Activated T-cell treated with anti-CD3 and anti-CD28 coated beads, Interleukin-2, amount 50 U/mL, for 1 hour (primary cell): Measurements from ENCODE around the gene TOX3.

ENCODE experiments used
- DNase-seq: peaks from one replicate; pipeline ENCODE4 v3.0.0-alpha.2; 2020

Gene TOX3

DNA sequence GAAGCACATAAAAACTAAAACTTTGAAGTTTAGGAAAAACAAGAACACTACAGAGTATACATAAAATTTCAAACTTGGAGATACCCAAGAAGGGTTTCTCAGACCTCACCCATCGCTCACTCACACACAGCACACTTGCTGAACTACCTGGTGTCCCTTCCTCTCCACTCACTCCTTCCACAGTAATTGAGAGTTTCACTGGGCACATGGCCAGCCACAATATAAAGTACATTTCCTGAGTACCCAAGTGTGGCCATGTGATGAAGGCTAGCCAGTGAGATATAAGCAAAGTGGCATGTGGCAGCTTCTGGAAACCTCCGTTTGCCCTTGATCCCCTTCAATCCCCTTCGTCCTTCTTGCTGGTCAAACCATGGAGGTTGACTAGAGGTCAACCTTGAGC, 11.9 kb downstream of the TOX3 start:
- no peak for DNase-seq

DNA sequence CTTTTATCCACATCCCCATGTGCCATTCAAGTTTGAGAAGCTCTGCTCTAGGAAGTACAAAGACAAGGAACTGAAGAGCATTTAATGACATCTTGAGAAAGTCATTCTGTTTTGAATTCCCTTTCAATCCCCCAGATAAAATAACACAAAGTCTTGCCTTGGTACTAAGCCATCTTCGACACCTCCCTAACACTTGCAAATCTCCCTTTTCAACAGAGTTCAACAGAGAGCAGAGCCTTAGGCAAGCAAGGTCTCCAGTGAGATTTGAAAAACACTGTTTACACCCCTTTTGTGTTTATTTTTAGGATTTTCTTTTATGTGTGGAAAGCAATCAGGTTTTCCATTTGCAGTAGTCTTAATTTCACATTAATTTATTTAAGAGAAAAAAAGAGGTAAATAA, 13.6 kb downstream of the TOX3 start:
- DNase-seq = no peak

DNA sequence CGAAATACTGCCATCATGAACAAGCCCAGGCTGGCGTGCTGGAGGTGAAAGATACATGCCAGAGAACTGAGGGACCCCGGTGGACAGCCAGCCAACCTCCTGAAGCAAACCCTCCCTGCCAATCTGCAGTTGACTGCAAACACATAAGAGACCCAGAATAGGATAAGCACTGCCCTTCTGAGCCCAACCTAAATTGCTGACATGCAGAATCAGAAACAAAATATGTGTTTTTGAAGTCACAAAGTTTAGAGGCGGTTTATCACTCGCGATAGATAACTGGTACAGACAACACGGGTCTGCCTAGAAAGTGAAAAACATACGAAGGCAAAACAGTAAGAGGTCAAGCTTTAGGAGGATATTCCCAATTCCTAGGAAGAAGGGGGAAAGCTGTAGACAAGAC, 14.6 kb downstream of the TOX3 start:
- DNase-seq = no peak

- DNase-seq = no peak
Observed at GRCh38 chr16:52529226-52529625, 17.7 kb downstream of the TOX3 start.

DNA sequence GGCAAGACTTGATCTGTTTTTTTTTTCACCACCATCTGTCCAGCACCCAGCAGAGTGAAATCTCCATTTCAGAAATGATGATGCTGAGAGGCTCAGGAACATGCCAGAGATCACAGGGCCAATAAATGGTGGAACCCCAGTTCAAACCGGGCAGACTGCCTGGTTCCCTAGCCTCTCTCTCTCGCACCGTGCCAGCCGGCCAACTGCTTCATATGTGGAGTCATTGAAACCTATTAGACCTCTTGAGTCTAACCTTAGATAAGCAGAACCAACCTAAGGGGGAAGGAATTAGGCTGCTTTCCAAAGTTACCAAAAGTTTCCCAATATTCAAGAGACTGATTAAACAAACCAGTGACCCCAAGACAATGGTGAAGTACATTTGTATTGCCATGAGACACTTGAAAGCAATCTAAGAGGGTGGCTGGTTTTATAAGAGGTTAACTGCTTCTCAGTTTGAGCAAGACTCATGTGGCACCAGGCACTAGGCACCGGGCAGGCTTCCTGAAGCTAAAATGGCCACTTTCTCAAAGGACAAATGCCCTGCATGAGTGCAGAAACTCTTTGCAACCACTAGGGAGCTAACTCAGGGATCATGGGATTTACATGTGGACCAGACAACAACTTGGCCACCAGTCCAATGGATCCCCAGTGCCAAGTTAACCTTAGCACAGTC, 18.4 kb downstream of the TOX3 start:
- no peak for DNase-seq

DNA sequence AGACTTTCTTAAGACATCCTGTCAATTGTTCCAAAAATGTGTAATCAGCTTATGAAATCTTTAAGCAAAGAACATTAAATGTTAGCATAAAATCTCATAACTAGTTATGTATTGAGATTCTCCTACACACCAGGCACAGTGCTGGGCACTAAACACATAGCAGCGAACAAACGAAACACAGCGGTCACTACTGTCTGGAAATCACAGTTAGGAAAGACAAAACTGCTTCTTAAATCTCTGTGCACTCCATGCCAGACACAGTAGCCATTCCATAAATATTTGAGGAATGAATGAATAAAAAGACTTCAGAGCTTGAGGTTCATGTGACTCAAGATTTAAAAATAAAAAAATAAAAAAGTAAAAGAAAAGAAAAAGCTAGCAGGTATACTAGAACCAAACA, 20.1 kb downstream of the TOX3 start:
- DNase-seq = no peak

DNA sequence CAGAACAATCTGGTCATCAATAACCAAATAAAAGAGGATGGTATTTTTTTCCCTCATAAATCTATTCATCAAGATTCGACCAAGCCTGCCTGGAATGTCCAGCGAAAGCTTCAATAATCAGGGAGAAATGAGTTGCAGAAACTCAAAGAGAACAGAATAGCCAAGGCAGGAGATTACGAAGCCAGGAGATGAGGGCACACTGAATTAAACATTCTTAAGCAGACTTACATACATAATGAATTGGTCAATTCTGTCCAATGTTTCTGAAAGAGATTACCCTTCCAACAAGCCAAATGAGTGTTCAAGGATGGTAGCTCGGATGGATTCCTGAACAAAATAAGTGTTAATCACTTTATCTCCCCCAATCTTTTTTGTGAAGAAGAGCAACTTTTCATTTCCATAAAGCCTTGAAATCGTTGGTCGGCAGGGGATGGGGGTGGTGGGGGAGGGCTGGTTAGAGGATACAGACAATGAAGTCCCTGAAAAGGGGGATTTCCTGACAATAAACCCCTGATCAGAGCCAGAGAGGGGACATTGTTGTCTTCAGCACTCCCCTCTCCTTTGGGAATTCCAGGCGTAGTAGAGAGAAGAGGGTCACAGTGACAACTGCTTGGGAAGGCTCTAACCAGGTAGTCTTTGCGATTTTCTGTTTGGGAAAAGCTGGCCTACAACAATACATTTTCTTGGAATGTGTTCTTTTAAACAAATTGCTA, 20.7 kb downstream of the TOX3 start:
- no peak for DNase-seq

- DNase-seq = no peak
Observed at GRCh38 chr16:52521570-52521969, 25.4 kb downstream of the TOX3 start.

GRCh38 chr16:52518884-52519283, 28.1 kb downstream of the TOX3 start:
- no peak for DNase-seq

DNA sequence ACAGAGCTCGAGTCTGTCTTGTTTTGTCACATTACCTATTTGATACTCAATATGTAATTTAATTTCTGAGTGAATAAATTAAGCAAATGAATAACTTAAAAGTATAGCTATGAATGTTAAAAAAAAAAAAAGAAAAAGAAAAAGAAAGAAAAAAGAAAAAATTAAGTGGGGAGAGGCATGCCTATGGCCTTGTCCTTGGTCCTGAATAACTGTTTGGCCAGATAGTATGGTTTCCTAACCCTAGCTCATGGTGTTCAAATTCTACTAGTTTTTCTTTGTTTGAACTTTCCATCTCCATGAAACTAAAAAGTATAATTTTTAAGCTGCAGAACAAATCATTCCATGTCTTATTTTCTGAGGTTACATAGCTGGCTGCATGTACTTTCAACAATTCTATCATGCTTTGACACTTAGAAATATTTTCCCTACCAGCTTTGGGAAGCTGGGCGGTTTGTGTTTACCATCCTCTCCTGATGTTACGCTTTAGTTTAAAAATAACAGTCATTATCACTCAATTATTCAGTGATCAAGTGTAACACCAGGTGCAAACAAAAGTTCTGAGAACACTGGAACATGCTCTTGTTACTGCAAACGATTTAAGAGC, 31.8 kb downstream of the TOX3 start:
- DNase-seq = no peak

- no peak for DNase-seq
Observed at GRCh38 chr16:52512297-52512987, 34.5 kb downstream of the TOX3 start.

DNA sequence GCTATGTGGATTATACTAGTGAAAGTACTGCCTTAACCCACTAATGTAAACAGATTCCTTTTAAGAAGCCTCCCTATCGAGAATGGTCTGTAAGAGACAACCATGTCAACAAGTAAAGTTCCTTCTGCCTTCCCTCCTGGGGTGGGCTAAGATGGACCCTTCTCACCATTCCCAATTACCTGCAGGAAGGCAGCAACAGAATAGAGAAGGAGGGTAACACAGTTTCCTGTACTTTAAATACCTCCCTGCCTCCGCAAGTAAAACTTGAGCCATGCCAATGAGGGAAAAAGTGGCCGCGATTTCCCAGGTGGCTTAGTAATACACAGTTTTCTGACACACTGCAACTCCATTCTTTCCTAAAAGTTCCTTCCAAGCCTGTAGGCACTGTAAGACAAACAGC, 45.2 kb downstream of the TOX3 start:
- DNase-seq = no peak

- DNase-seq = no peak
Observed at GRCh38 chr16:52500963-52501362, 46.0 kb downstream of the TOX3 start.

DNA sequence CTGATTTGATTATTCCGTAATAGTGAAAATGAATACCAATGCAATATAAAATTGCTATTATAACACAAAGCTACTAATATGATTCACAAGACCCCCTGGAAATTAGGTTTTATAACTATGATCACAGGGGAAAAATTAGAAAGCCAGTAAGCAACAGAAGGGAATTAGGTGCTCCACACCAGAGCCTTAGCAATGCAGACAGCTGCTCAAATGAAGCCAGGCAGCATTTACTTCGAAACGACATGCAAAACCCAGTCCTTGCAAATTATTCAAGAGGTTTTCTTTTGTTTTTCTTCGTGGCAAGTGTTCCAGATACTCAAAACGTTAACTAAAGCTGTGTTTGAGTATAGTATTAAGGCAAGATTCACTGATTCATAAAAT, 47.9 kb downstream of the TOX3 start:
- DNase-seq = no peak

- no peak for DNase-seq
Observed at GRCh38 chr16:52498328-52499059, 48.4 kb downstream of the TOX3 start.

DNA sequence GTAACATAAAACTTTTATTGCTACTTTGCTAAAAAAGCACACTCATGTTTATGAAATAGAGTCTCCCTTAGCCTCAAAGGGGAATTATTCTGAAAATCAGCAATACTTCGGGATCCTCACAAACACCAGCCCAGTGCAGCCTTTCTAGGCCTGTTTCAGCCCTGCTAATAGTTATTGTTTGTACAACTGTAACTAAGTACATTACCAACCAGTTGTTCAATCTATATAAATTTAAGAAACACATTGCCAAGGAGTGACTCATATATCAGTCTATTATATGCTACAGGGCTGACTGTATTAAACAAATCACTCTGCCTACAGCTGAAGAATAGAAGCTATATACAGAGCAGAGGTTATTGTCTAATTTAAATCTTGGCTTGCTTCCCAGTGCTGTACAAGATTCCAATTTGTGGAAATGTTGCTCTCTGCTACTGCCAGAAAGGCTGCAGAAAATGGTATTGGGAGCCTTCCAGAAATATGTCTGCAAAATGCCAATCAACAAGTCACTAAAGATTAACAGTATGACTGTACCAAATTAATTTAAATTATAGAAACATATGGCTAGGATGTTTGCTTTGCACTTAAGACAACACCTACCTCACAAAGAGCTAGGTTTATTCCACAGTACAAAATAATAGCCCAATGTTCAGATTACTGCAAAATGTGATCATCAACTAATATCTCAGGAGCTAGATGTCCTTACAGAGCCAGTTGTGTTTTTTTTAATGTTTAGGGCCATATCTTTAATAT, 49.7 kb downstream of the TOX3 start:
- no peak for DNase-seq

DNA sequence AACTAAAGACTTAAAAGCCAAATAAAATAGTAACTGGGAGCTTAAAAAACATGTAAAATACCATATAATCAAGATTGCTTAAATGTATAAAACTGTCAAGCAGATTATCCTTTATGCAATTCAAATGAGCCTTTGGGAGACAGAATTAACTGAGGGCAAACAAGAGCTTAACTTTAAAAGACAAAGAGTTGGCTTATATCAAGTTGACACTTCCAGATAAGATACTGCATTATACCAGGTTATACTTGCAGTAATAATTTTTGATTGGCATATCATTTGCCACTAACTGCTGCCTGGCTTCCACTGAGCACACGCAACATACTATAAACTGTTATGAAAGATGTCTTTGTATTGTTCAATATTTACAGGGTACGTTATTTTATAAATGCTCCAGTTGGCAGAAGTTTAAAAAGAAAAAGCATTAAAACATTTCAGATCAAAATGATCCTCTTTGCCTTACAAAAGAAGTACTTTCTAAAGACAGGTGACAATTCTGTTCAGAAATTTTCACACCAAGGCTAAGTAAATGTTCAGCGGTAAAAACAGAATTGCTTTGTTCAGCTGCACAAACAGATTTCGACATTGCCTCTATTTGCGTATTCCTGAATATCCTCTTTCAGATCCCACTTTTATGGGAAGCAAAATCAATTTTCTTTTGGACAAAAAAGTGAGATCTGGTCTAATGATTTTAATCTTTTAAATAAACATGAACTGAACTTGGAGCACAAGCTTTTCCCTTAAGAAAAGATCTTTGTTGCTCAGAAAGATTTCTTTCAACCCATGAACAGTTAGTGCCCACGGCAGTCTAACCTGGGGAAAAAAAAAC, 50.7 kb downstream of the TOX3 start:
- no peak for DNase-seq

- DNase-seq = no peak
Observed at GRCh38 chr16:52494621-52495020, 52.3 kb downstream of the TOX3 start.

GRCh38 chr16:52494145-52494544, 52.8 kb downstream of the TOX3 start:
- no peak for DNase-seq

DNA sequence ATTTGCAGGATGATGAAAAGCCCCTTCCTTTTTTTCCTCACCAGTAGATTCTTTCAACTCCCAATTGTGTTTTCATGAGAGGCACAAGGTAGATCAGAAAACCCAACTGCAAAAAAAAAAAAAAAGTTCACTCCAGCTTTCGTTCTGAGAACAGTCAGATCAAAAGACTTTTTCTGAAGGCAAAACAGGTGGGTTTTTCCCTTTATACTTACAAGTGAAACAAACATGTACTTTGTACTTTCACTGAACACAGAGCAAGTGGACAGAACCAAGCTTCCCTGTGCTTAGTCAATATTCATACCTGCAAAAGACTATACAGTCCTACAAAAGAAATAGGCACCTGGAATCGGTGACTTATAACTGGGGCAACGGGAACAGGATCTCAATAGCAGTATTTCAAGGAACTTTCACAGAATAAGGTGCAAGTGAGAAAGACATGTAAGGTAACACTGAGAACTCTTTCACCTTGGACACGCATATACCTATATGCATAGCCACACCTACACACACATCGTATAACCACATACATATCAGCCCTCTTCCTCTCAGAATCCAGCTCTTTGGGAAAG, 54.1 kb downstream of the TOX3 start:
- no peak for DNase-seq

GRCh38 chr16:52491216-52491615, 55.7 kb downstream of the TOX3 start:
- DNase-seq = no peak
